HG02610 (cell line): ENCODE measurements around the gene RPS3.
A peak's percentile ranks its signal among the peaks of the same experiment; 100 is the strongest.

Experiments
- ATAC-seq: cut with Tn5 transposase; IDR thresholded peaks from one replicate; pipeline ENCODE4 v1.9.1; 2021; ENCODE audit warnings: mild to moderate bottlenecking, moderate library complexity; ENCODE audit not compliant: unreplicated experiment

The RPS3 gene

GRCh38 chr11:75413864-75414263, 14.5 kb downstream of the RPS3 start:
- ATAC-seq = no peak

- no peak for ATAC-seq
Measured at GRCh38 chr11:75420224-75421034, 21.1 kb downstream of the RPS3 start.

GRCh38 chr11:75421035-75421602, 21.8 kb downstream of the RPS3 start:
- no peak for ATAC-seq

GRCh38 chr11:75421902-75422247, 22.6 kb downstream of the RPS3 start:
- ATAC-seq = no peak

- ATAC-seq = no peak
Measured at GRCh38 chr11:75422248-75423231, 23.2 kb downstream of the RPS3 start.

GRCh38 chr11:75423721-75424120, 24.4 kb downstream of the RPS3 start:
- no peak for ATAC-seq

GRCh38 chr11:75424396-75424795, 25.1 kb downstream of the RPS3 start:
- ATAC-seq = no peak

- no peak for ATAC-seq
Measured at GRCh38 chr11:75425422-75425821, 26.1 kb downstream of the RPS3 start.

GRCh38 chr11:75426720-75427086, 27.4 kb downstream of the RPS3 start:
- no peak for ATAC-seq

- no peak for ATAC-seq
Measured at GRCh38 chr11:75427181-75427580, 27.9 kb downstream of the RPS3 start.

- ATAC-seq = peak; percentile 62
Measured at GRCh38 chr11:75428281-75428724, 29.0 kb downstream of the RPS3 start.

GRCh38 chr11:75428989-75429640, 29.8 kb downstream of the RPS3 start:
- no peak for ATAC-seq

GRCh38 chr11:75429641-75429901, 30.3 kb downstream of the RPS3 start:
- ATAC-seq = no peak

- ATAC-seq = no peak
Measured at GRCh38 chr11:75429902-75430713, 30.8 kb downstream of the RPS3 start.

GRCh38 chr11:75430714-75431532, 31.6 kb downstream of the RPS3 start:
- no peak for ATAC-seq

- no peak for ATAC-seq
Measured at GRCh38 chr11:75431533-75432525, 32.5 kb downstream of the RPS3 start.

GRCh38 chr11:75432911-75433321, 33.6 kb downstream of the RPS3 start, which contains the start of gene KLHL35:
KLHL35 (minus strand) TSS chr11:75433203; CDS start chr11:75430629, 2,574 bp downstream.
- ATAC-seq = no peak

- ATAC-seq = no peak
Measured at GRCh38 chr11:75433443-75433842, 34.1 kb downstream of the RPS3 start.
